SK-N-SH treated with all-trans-retinoic acid at 6 μM for 48 hours (cell line): ENCODE results near the gene FAM234A.

Source experiments
- ATAC-seq: fragments of 200-7000 bp; cut with Tn5 transposase; 3 replicates; pipeline ENCODE4 v1.9.1; 2020; ENCODE audit warnings: mild to moderate bottlenecking, moderate library complexity
- BACH2 ChIP-seq: fragments of 250-450 bp; sonication (Bioruptor Pico); IDR thresholded peaks from 2 replicates; pipeline ENCODE4 v1.9.0; 2021; ENCODE audit warnings: mild to moderate bottlenecking, borderline replicate concordance
- CREB5 ChIP-seq: fragments of 250-450 bp; sonication (Bioruptor Pico); IDR thresholded peaks from 2 replicates; pipeline ENCODE4 v1.5.1; 2020; ENCODE audit warnings: low read depth, mild to moderate bottlenecking, moderate library complexity
- CSDC2 ChIP-seq: fragments of 250-450 bp; sonication (Bioruptor Pico); IDR thresholded peaks from 2 replicates; pipeline ENCODE4 v1.5.0; 2020; ENCODE audit warnings: mild to moderate bottlenecking, moderate library complexity
- CSRNP3 ChIP-seq: fragments of 250-450 bp; sonication (Bioruptor Pico); IDR thresholded peaks from 2 replicates; pipeline ENCODE4 v1.5.1; 2021; ENCODE audit warnings: mild to moderate bottlenecking, moderate library complexity
- ESRRG ChIP-seq: fragments of 250-450 bp; sonication (Bioruptor Pico); IDR thresholded peaks from 2 replicates; pipeline ENCODE4 v1.6.1; 2021; ENCODE audit warnings: mild to moderate bottlenecking
- GLIS3 ChIP-seq: fragments of 250-450 bp; sonication (Bioruptor Pico); IDR thresholded peaks from 2 replicates; pipeline ENCODE4 v1.5.0; 2020; ENCODE audit warnings: mild to moderate bottlenecking, moderate library complexity
- ISL1 ChIP-seq: fragments of 250-450 bp; sonication (Bioruptor Pico); IDR thresholded peaks from 2 replicates; pipeline ENCODE4 v2.1.2; 2022; ENCODE audit warnings: mild to moderate bottlenecking, moderate library complexity
- OSR1 ChIP-seq: fragments of 250-450 bp; sonication (Bioruptor Pico); IDR thresholded peaks from 2 replicates; pipeline ENCODE4 v1.8.0; 2022; ENCODE audit warnings: moderate library complexity, mild to moderate bottlenecking, inconsistent platforms
- PATZ1 ChIP-seq: fragments of 250-450 bp; sonication (Bioruptor Pico); IDR thresholded peaks from 2 replicates; pipeline ENCODE4 v1.8.0; 2020; ENCODE audit warnings: mild to moderate bottlenecking, moderate library complexity, borderline replicate concordance
- POU6F1 ChIP-seq: fragments of 250-450 bp; sonication (Bioruptor Pico); IDR thresholded peaks from 2 replicates; pipeline ENCODE4 v1.8.0; 2021; ENCODE audit warnings: low read depth, mild to moderate bottlenecking, moderate library complexity, borderline replicate concordance
- PPARA ChIP-seq: fragments of 250-450 bp; sonication (Bioruptor Pico); IDR thresholded peaks from 2 replicates; pipeline ENCODE4 v1.5.0; 2020; ENCODE audit warnings: mild to moderate bottlenecking, borderline replicate concordance
- RARB ChIP-seq: fragments of 250-450 bp; sonication (Bioruptor Pico); IDR thresholded peaks from 2 replicates; pipeline ENCODE4 v1.8.0; 2021; ENCODE audit warnings: mild to moderate bottlenecking, moderate library complexity
- SNAI2 ChIP-seq: fragments of 250-450 bp; sonication (Bioruptor Pico); IDR thresholded peaks from 2 replicates; pipeline ENCODE4 v1.5.0; 2020; ENCODE audit warnings: mild to moderate bottlenecking, moderate library complexity
- TCF4 ChIP-seq: fragments of 250-450 bp; sonication (Bioruptor Pico); IDR thresholded peaks from 2 replicates; pipeline ENCODE4 v1.8.0; 2021; ENCODE audit warnings: mild to moderate bottlenecking, moderate library complexity, borderline replicate concordance
- TSHZ2 ChIP-seq: fragments of 250-450 bp; sonication (Bioruptor Pico); IDR thresholded peaks from 2 replicates; pipeline ENCODE4 v1.5.0; 2020; ENCODE audit warnings: mild to moderate bottlenecking, moderate library complexity
- ZC3H10 ChIP-seq: fragments of 250-450 bp; sonication (Bioruptor Pico); IDR thresholded peaks from 2 replicates; pipeline ENCODE4 v1.5.1; 2021; ENCODE audit warnings: mild to moderate bottlenecking, moderate library complexity
- ZFP3 ChIP-seq: fragments of 250-450 bp; sonication (Bioruptor Pico); IDR thresholded peaks from 2 replicates; pipeline ENCODE4 v1.5.0; 2020; ENCODE audit warnings: mild to moderate bottlenecking, moderate library complexity
- ZFP30 ChIP-seq: fragments of 450-650 bp; formaldehyde crosslinking; IDR thresholded peaks from 2 replicates; pipeline ENCODE4 v1.5.0; 2022; ENCODE audit warnings: mild to moderate bottlenecking, moderate library complexity
- ZNF565 ChIP-seq: fragments of 450-650 bp; formaldehyde crosslinking; conservative IDR thresholded peaks from 2 replicates; pipeline ENCODE4 v1.5.0; 2020; ENCODE audit warnings: low read depth, mild to moderate bottlenecking, moderate library complexity
- ZNF8 ChIP-seq: fragments of 450-650 bp; formaldehyde crosslinking; IDR thresholded peaks from 2 replicates; pipeline ENCODE4 v1.5.0; 2020; ENCODE audit warnings: mild to moderate bottlenecking, moderate library complexity

Gene FAM234A

GRCh38 chr16:230949-231348, 3.7 kb upstream of the FAM234A start:
- no peak for ATAC-seq
- no peak for TF ChIP-seq RARB (CRISPR knock-in tag)
- no peak for TF ChIP-seq POU6F1 (CRISPR knock-in tag)
- no peak for TF ChIP-seq CSDC2 (CRISPR knock-in tag)
- TF ChIP-seq CREB5 = no peak
- no peak for TF ChIP-seq ZNF565 (CRISPR knock-in tag)
- no peak for TF ChIP-seq CSRNP3 (CRISPR knock-in tag)
- TF ChIP-seq OSR1 (CRISPR knock-in tag) = no peak
- no peak for TF ChIP-seq ISL1
- no peak for TF ChIP-seq SNAI2 (CRISPR knock-in tag)
- TF ChIP-seq ZC3H10 (CRISPR knock-in tag) = no peak
- no peak for TF ChIP-seq GLIS3
- TF ChIP-seq ZNF8 (CRISPR knock-in tag) = no peak
- TF ChIP-seq TSHZ2 (CRISPR knock-in tag) = no peak
- TF ChIP-seq ZFP30 (CRISPR knock-in tag) = no peak
- no peak for TF ChIP-seq TCF4 (CRISPR knock-in tag)
- no peak for TF ChIP-seq ZFP3 (CRISPR knock-in tag)

- no peak for ATAC-seq
- no peak for TF ChIP-seq GLIS3
- no peak for TF ChIP-seq CSRNP3 (CRISPR knock-in tag)
- TF ChIP-seq BACH2 (CRISPR knock-in tag) = no peak
- TF ChIP-seq ZFP30 (CRISPR knock-in tag) = no peak
- no peak for TF ChIP-seq ZNF8 (CRISPR knock-in tag)
- TF ChIP-seq, all 23 proteins: peak for 0
Measured at GRCh38 chr16:239948-240277, 5.3 kb downstream of the FAM234A start.

GRCh38 chr16:240559-240958, 5.9 kb downstream of the FAM234A start:
- no peak for ATAC-seq
- no peak for TF ChIP-seq TCF4 (CRISPR knock-in tag)
- no peak for TF ChIP-seq PPARA (CRISPR knock-in tag)
- no peak for TF ChIP-seq ZC3H10 (CRISPR knock-in tag)
- no peak for TF ChIP-seq CSDC2 (CRISPR knock-in tag)
- TF ChIP-seq ZNF8 (CRISPR knock-in tag) = no peak
- TF ChIP-seq ESRRG (CRISPR knock-in tag) = no peak
- TF ChIP-seq PATZ1 = no peak
- no peak for TF ChIP-seq ZFP3 (CRISPR knock-in tag)
- no peak for TF ChIP-seq SNAI2 (CRISPR knock-in tag)
- no peak for TF ChIP-seq OSR1 (CRISPR knock-in tag)
- TF ChIP-seq RARB (CRISPR knock-in tag) = no peak
- no peak for TF ChIP-seq POU6F1 (CRISPR knock-in tag)
- TF ChIP-seq GLIS3 = no peak
